GM12874 (cell line): Measurements from ENCODE around the gene RIPK1.

Experiments used
- CTCF ChIP-seq: IDR thresholded peaks from 2 replicates; pipeline ENCODE4 v1.5.1; 2011; ENCODE audit warnings: low read depth, mild to moderate bottlenecking, control low read depth, low read length, moderate library complexity; ENCODE audit not compliant: insufficient read depth

Gene RIPK1

GRCh38 chr6:3057063-3057770 is 11.1 kb upstream of the RIPK1 start:
- TF ChIP-seq CTCF, result no peak

- no peak for TF ChIP-seq CTCF
These were observed 9.3 kb upstream of the RIPK1 start for GRCh38 chr6:3058957-3059356.

- TF ChIP-seq CTCF, result no peak
These were observed 6.8 kb upstream of the RIPK1 start for GRCh38 chr6:3061501-3061941.

GRCh38 chr6:3063733-3064700 is 4.3 kb upstream of the RIPK1 start:
- TF ChIP-seq CTCF, result no peak

GRCh38 chr6:3071568-3071967 is 3.3 kb downstream of the RIPK1 start:
- TF ChIP-seq CTCF, result no peak

- TF ChIP-seq CTCF, result no peak
These were observed 4.5 kb downstream of the RIPK1 start for GRCh38 chr6:3072798-3073197.

GRCh38 chr6:3073382-3073781 is 5.1 kb downstream of the RIPK1 start:
- no peak for TF ChIP-seq CTCF
